Measurements from ENCODE around the gene INPP4B. TPM values are rescaled to one million over a fixed set of nuclear protein-coding genes. Genes with fewer than 3 reads are reported as not detected.
"Not testable (repeated sequence)": the region's sequence is repeated elsewhere in the genome, so short reads cannot be mapped to it uniquely, and the experiment has no call there.

The INPP4B gene
- total RNA-seq, 1 experiment from 2014 or later: 53.7 TPM

- Histone ChIP-seq H3K79me2 (ENCODE audit: low read depth) (no peaks in the 10 kb centered on the region), H3K4me1 (replicated peaks; ENCODE audit: insufficient read depth) (peaks cover 28% of the 10 kb centered on the region), H3K4me2 (no peak overlapping the region; the same call in 1 of the 2 replicates), H3K36me3 (ENCODE audit: low read depth) (no peaks in the 10 kb centered on the region), H2AFZ (no peak overlapping the region), H3F3A (ENCODE audit: insufficient read depth, low read depth) (peaks cover 13% of the 10 kb centered on the region; the same call in 1 of the 2 replicates), H3K9me2 (ENCODE audit: insufficient read depth) (no peaks in the 10 kb centered on the region), H4K20me1 (ENCODE audit: insufficient read depth) (no peaks in the 10 kb centered on the region), H3K9me3 (ENCODE audit: insufficient read depth, low read depth) (no peaks in the 10 kb centered on the region), H3K27me3 (ENCODE audit: insufficient read depth, low read depth) (no peaks in the 10 kb centered on the region), H3K27ac (no peak overlapping the region), H3K4me3 (no peak overlapping the region)
- TF ChIP-seq EZH2 (IDR thresholded peaks at IDR 0.05; ENCODE audit: low read depth) (no peak), CTCF (conservative IDR thresholded peaks at IDR 0.05) (no peak)
- no peak for DNase-seq
- intact Hi-C loops (cut with micrococcal nuclease; ENCODE audit: unreplicated experiment): no loop called here
- POLR2A ChIA-PET (ENCODE audit: unreplicated experiment): no interaction called here
- CTCF ChIA-PET: no interaction called here
- no TSS peak for BruUV-seq (replicated peaks)
These were observed 333.9 kb downstream of the INPP4B start for GRCh38 chr4:142512161-142512560.

DNA sequence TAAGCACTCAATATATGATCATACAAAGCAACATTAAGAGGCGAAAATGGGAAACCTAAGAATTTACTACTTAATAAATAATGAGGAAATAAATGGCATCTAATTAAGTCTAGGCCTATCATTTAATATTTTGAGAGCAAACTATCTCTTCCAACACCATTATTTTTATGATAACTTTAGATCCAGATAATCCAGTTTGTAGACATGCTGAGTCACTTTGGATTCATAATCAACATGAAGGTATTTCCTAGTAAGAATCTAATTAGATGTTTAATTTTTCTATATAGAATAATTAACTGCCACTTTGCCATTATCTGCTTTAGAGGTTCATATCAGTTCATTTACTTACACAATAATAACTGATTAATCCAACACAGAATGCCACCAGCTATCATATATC, 336.2 kb downstream of the INPP4B start:
- intact Hi-C loops (cut with micrococcal nuclease; ENCODE audit: unreplicated experiment): no loop called here
- POLR2A ChIA-PET (ENCODE audit: unreplicated experiment): interaction anchor here (0.7 kb wide), 1 partner anchor 128 kb away, joined by 9 read pairs; no protein-coding TSS in a partner anchor
- BruUV-seq (replicated peaks): no TSS peak

DNA sequence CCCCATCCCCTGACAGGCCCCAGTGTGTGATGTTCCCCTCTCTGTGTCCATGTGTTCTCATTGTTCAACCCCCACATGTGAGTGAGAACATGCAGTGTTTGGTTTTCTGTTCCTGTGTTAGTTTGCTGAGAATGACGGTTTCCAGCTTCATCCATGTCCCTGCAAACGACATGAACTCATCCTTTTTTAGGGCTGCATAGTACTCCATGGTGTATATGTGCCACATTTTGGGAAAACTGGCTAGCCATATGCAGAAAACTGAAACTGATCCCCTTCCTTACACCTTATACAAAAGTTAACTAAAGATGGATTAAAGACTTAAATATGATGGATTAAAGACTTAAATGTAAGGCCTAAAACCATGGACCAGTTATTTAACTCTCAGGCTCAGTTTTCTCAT, 336.7 kb downstream of the INPP4B start:
- H2AFZ ChIP-seq; H3K36me3 ChIP-seq (ENCODE audit: low read depth); BruUV-seq (replicated peaks); H3K4me3 ChIP-seq; H3F3A ChIP-seq (ENCODE audit: insufficient read depth, low read depth); DNase-seq; H3K9me3 ChIP-seq (ENCODE audit: insufficient read depth, low read depth); H3K27ac ChIP-seq; H3K4me2 ChIP-seq; H3K27me3 ChIP-seq (ENCODE audit: insufficient read depth, low read depth); intact Hi-C loops (cut with micrococcal nuclease; ENCODE audit: unreplicated experiment); H4K20me1 ChIP-seq (ENCODE audit: insufficient read depth); POLR2A ChIA-PET (ENCODE audit: unreplicated experiment); H3K79me2 ChIP-seq (ENCODE audit: low read depth); H3K9me2 ChIP-seq (ENCODE audit: insufficient read depth): not testable (repeated sequence)
- H3K4me1 ChIP-seq (replicated peaks; ENCODE audit: insufficient read depth): peaks cover 13% of the 10 kb centered on the region; the same call in 1 of the 2 replicates
- CTCF ChIA-PET: interaction anchor here (0.6 kb wide), 1 partner anchor 336 kb away, joined by 3 read pairs; no protein-coding TSS in a partner anchor

More for the DNA sequence above, 336.2 kb downstream of the INPP4B start:
- no peaks in the 10 kb centered on the region for H3K27me3 ChIP-seq (ENCODE audit: insufficient read depth, low read depth)
- no peaks in the 10 kb centered on the region for H3K9me2 ChIP-seq (ENCODE audit: insufficient read depth)
- no peak for DNase-seq
- H2AFZ ChIP-seq: no peak overlapping the region
- CTCF ChIA-PET: no interaction called here
- no peaks in the 10 kb centered on the region for H3F3A ChIP-seq (ENCODE audit: insufficient read depth, low read depth)
- no peaks in the 10 kb centered on the region for H3K79me2 ChIP-seq (ENCODE audit: low read depth)
- H3K9me3 ChIP-seq (ENCODE audit: insufficient read depth, low read depth): no peaks in the 10 kb centered on the region
- no peak overlapping the region; the same call in 1 of the 2 replicates for H3K27ac ChIP-seq
- TF ChIP-seq CTCF (conservative IDR thresholded peaks at IDR 0.05): no peak
- no peak for TF ChIP-seq EZH2 (IDR thresholded peaks at IDR 0.05; ENCODE audit: low read depth)
- H3K4me2 ChIP-seq: no peak overlapping the region
- H3K4me3 ChIP-seq: no peak overlapping the region
- peaks cover 13% of the 10 kb centered on the region; the same call in 1 of the 2 replicates for H3K4me1 ChIP-seq (replicated peaks; ENCODE audit: insufficient read depth)
- H4K20me1 ChIP-seq (ENCODE audit: insufficient read depth): no peaks in the 10 kb centered on the region
- H3K36me3 ChIP-seq (ENCODE audit: low read depth): no peaks in the 10 kb centered on the region

DNA sequence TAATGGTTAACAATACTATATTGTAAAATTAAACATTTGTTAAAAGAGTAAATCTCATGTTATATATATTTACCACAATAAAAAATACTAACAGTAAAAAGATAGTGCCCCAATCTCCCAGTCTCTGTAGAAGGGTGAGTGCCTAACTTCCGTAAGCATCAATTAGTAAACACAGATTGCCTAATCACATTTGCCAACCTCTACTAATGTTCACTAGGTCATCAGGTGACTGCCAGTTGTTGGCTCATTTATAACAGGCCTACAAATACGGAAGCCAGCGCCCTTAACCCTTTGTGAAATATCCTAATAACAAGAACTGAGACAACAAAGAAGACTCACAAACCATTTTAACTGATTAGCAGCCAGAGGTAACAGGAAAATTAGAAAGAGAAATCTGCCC, 345.1 kb downstream of the INPP4B start:
- Histone ChIP-seq H3K9me3 (ENCODE audit: insufficient read depth, low read depth) (no peaks in the 10 kb centered on the region), H3K36me3 (ENCODE audit: low read depth) (no peaks in the 10 kb centered on the region), H3K4me3 (no peak overlapping the region), H3K4me2 (no peak overlapping the region), H3K79me2 (ENCODE audit: low read depth) (no peaks in the 10 kb centered on the region), H3K27me3 (ENCODE audit: insufficient read depth, low read depth) (no peaks in the 10 kb centered on the region), H3K4me1 (replicated peaks; ENCODE audit: insufficient read depth) (no peaks in the 10 kb centered on the region), H2AFZ (no peak overlapping the region), H4K20me1 (ENCODE audit: insufficient read depth) (no peaks in the 10 kb centered on the region), H3F3A (ENCODE audit: insufficient read depth, low read depth) (no peaks in the 10 kb centered on the region), H3K9me2 (ENCODE audit: insufficient read depth) (no peaks in the 10 kb centered on the region), H3K27ac (no peak overlapping the region)
- ChIA-PET POLR2A (ENCODE audit: unreplicated experiment) (interaction anchor here (0.6 kb wide), 1 partner anchor 1043 kb away, joined by 5 read pairs; no protein-coding TSS in a partner anchor), CTCF (no interaction called here)
- TF ChIP-seq EZH2 (IDR thresholded peaks at IDR 0.05; ENCODE audit: low read depth) (no peak), CTCF (conservative IDR thresholded peaks at IDR 0.05) (no peak)
- intact Hi-C loops (cut with micrococcal nuclease; ENCODE audit: unreplicated experiment): no loop called here
- BruUV-seq (replicated peaks): no TSS peak
- no peak for DNase-seq
